Aorta (tissue), 5 donors: ENCODE data around the gene GGN. TPM values are rescaled to one million over a fixed set of nuclear protein-coding genes. Genes with fewer than 3 reads are reported as not detected.

Source experiments
- ATAC-seq: fragments of 200-7000 bp; cut with Tn5 transposase; one replicate; pipeline ENCODE4 v1.9.1; 2022; ENCODE audit warnings: moderate library complexity; ENCODE audit not compliant: low FRiP score
- DNase-seq, 2 donors: peaks; one replicate each; pipeline ENCODE4 v3.0.0-alpha.2; 2020
- H3K27ac ChIP-seq, 2 donors: one replicate each; pipeline ENCODE4 v1.5.1; 2013; ENCODE audit warnings: low read length in 2 of 2, mild to moderate bottlenecking in 2 of 2, moderate library complexity in 2 of 2, control low read depth in 1 of 2, inconsistent platforms in 1 of 2, low read depth in 1 of 2
- H3K27me3 ChIP-seq, 2 donors: one replicate each; pipeline ENCODE4 v1.6.1; 2013; ENCODE audit warnings: control low read depth in 1 of 2, low read length in 1 of 2, mild to moderate bottlenecking in 1 of 2, moderate library complexity in 1 of 2; ENCODE audit not compliant: insufficient read depth in 2 of 2, control insufficient read depth in 1 of 2
- H3K36me3 ChIP-seq, 2 donors: one replicate each; pipeline ENCODE4 v1.6.1; 2013; ENCODE audit warnings: control low read depth in 1 of 2, low read length in 1 of 2, mild to moderate bottlenecking in 1 of 2; ENCODE audit not compliant: insufficient read depth in 2 of 2, control insufficient read depth in 1 of 2
- H3K4me1 ChIP-seq, 2 donors: one replicate each; pipeline ENCODE4 v1.6.1; 2013; ENCODE audit warnings: low read length in 2 of 2, control low read depth in 1 of 2, mild to moderate bottlenecking in 1 of 2, moderate library complexity in 1 of 2; ENCODE audit not compliant: insufficient read depth in 2 of 2, control insufficient read depth in 1 of 2
- H3K4me3 ChIP-seq, 2 donors: one replicate each; pipeline ENCODE4 v1.5.1; 2013; ENCODE audit warnings: low read length in 2 of 2, control low read depth in 1 of 2, mild to moderate bottlenecking in 1 of 2
- H3K9me3 ChIP-seq: one replicate; pipeline ENCODE4 v1.6.1; 2013; ENCODE audit warnings: mild to moderate bottlenecking, low read length; ENCODE audit not compliant: control insufficient read depth
- WGBS, 2 donors: extraction: QIAGEN DNeasy Blood & Tissue Kit; methylation state at CpG; one replicate each; pipeline ENCODE4 v1.1.7; 2013; 5-methylcytosine and 5-hydroxymethylcytosine counted together
- intact Hi-C, 2 donors: fragments of 100-400 bp; cut with DNase I; formaldehyde crosslinking; loops; one replicate each; pipeline versions ENCODE4 v1.14.2 to v1.15.0; 2022
- polyA plus RNA-seq, 2 donors: library from polyadenylated mRNA; stranded (reverse); fragments of 200-250 nt; gene quantifications; one replicate each; pipeline ENCODE4 v1.2.3, GENCODE V29; 2013
- total RNA-seq, 2 donors: library from RNA; stranded (reverse); fragmentation: NEBNext Ultra II Directional; extraction: Animal tissue kit (Norgen Biotek cat#: 25700); gene quantifications; one replicate each; pipeline ENCODE4 v1.2.1, GENCODE V29; 2021
- donor health status: healthy with polysubstance abuse.
- donor health status: Bipolar disorder and iron deficiency.
- donor health status: DM: no; HTN: no; CAD: no.
- donor health status: DM: no; HTN: no; CAD: no.
- donor health status: DM: yes; HTN: yes; CAD: no.

GGN gene
- total and polyA plus RNA-seq, 4 donors: 0.50 to 6.9 (median 4.0) TPM

- Histone ChIP-seq H3K9me3 (no peaks in the 10 kb centered on the region), H3K4me1 (no peaks in the 10 kb centered on the region), H3K27me3 (no peaks in the 10 kb centered on the region), H3K4me3 (no peak overlapping the region), H3K36me3 (peaks cover 0 to 4% of the 10 kb centered on the region in 2 donors), H3K27ac (no peak overlapping the region)
- WGBS, 2 donors: 73 to 80% methylated on average over 36 to 40 of the region's 40 CpGs
- ATAC-seq (no peak), DNase-seq (no peak)
- intact Hi-C loops: loop anchor here in 1 of 2 donors (5.0 kb wide), 2 partner anchors 49 to 134 kb away; partner anchors contain the start of gene CATSPERG
Measured at GRCh38 chr19:38385804-38386257, 2.0 kb downstream of the GGN start.

GRCh38 chr19:38385057-38385803, 2.6 kb downstream of the GGN start:
- intact Hi-C loops: loop anchor here in 1 of 2 donors (5.0 kb wide), 2 partner anchors 48 to 133 kb away; partner anchors contain the start of gene CATSPERG
- ATAC-seq (no peak), DNase-seq (no peak)
- Histone ChIP-seq H3K9me3 (no peaks in the 10 kb centered on the region), H3K27me3 (no peaks in the 10 kb centered on the region), H3K27ac (no peak overlapping the region), H3K4me3 (no peak overlapping the region), H3K36me3 (peaks cover 0 to 4% of the 10 kb centered on the region in 2 donors), H3K4me1 (no peaks in the 10 kb centered on the region)
- 81 to 85% methylated on average over 30 to 40 of the region's 40 CpGs for WGBS, 2 donors

- intact Hi-C loops: loop anchor here in 1 of 2 donors (5.0 kb wide), 2 partner anchors 47 to 132 kb away; partner anchors contain the start of gene CATSPERG
- ATAC-seq: no peak
- no peaks in the 10 kb centered on the region for H3K9me3 ChIP-seq
- WGBS, 2 donors: 74 to 81% methylated on average over 10 of the region's 10 CpGs
- no peaks in the 10 kb centered on the region for H3K27me3 ChIP-seq
- no peak for DNase-seq
- H3K4me3 ChIP-seq: no peak overlapping the region
- no peak overlapping the region for H3K27ac ChIP-seq
- no peaks in the 10 kb centered on the region for H3K4me1 ChIP-seq
- H3K36me3 ChIP-seq: peaks cover 0 to 4% of the 10 kb centered on the region in 2 donors
Measured at GRCh38 chr19:38384209-38385027, 3.4 kb downstream of the GGN start.

GRCh38 chr19:38383743-38384142, 4.1 kb downstream of the GGN start:
- intact Hi-C loops: no loop called here
- no peak overlapping the region for H3K4me3 ChIP-seq
- ATAC-seq (no peak), DNase-seq (no peak)
- 94% methylated on average over 2 of the region's 2 CpGs for WGBS, 2 donors
- H3K4me1 ChIP-seq: no peaks in the 10 kb centered on the region
- peaks cover 0 to 4% of the 10 kb centered on the region in 2 donors for H3K36me3 ChIP-seq
- no peak overlapping the region for H3K27ac ChIP-seq
- no peaks in the 10 kb centered on the region for H3K27me3 ChIP-seq
- no peaks in the 10 kb centered on the region for H3K9me3 ChIP-seq

GRCh38 chr19:38383184-38383583, 4.7 kb downstream of the GGN start:
- no peak for ATAC-seq
- H3K4me1 ChIP-seq: no peaks in the 10 kb centered on the region
- H3K4me3 ChIP-seq: no peak overlapping the region
- H3K9me3 ChIP-seq: no peaks in the 10 kb centered on the region
- DNase-seq: no peak
- no peaks in the 10 kb centered on the region for H3K27me3 ChIP-seq
- H3K27ac ChIP-seq: no peak overlapping the region
- intact Hi-C loops: no loop called here
- peaks cover 0 to 4% of the 10 kb centered on the region in 2 donors for H3K36me3 ChIP-seq
- 90 to 91% methylated on average over 10 of the region's 10 CpGs for WGBS, 2 donors

- H3K9me3 ChIP-seq: no peaks in the 10 kb centered on the region
- no peak for DNase-seq
- 90 to 95% methylated on average over 9 of the region's 9 CpGs for WGBS, 2 donors
- ATAC-seq: no peak
- H3K27me3 ChIP-seq: no peaks in the 10 kb centered on the region
- peaks cover 0 to 4% of the 10 kb centered on the region in 2 donors for H3K36me3 ChIP-seq
- no peaks in the 10 kb centered on the region for H3K4me1 ChIP-seq
- H3K27ac ChIP-seq: no peak overlapping the region
- H3K4me3 ChIP-seq: no peak overlapping the region
- intact Hi-C loops: no loop called here
Measured at GRCh38 chr19:38381138-38381537, 6.7 kb downstream of the GGN start.

GRCh38 chr19:38378866-38379265, 9.0 kb downstream of the GGN start:
- no peak for DNase-seq
- no peaks in the 10 kb centered on the region for H3K9me3 ChIP-seq
- intact Hi-C loops: no loop called here
- no peak for ATAC-seq
- no peak overlapping the region for H3K27ac ChIP-seq
- H3K36me3 ChIP-seq: peaks cover 0 to 4% of the 10 kb centered on the region in 2 donors
- no peaks in the 10 kb centered on the region for H3K27me3 ChIP-seq
- H3K4me3 ChIP-seq: no peak overlapping the region
- peaks cover 0 to 8% of the 10 kb centered on the region in 2 donors for H3K4me1 ChIP-seq
- 94 to 95% methylated on average over 10 of the region's 10 CpGs for WGBS, 2 donors

GRCh38 chr19:38377052-38377451, 10.8 kb downstream of the GGN start:
- Histone ChIP-seq H3K27me3 (no peaks in the 10 kb centered on the region), H3K27ac (no peak overlapping the region), H3K36me3 (peaks cover 0 to 4% of the 10 kb centered on the region in 2 donors), H3K4me3 (no peak overlapping the region), H3K9me3 (no peaks in the 10 kb centered on the region), H3K4me1 (peaks cover 0 to 8% of the 10 kb centered on the region in 2 donors)
- ATAC-seq (no peak), DNase-seq (no peak)
- 98 to 99% methylated on average over 4 of the region's 4 CpGs for WGBS, 2 donors
- intact Hi-C loops: no loop called here
